ENCODE results near the gene SPRR2F. TPM values are rescaled to one million over a fixed set of nuclear protein-coding genes. Genes with fewer than 3 reads are reported as not detected.

SPRR2F gene
- total RNA-seq, 4 donors from 2014 or later, result not detected

- DNase-seq (ENCODE audit: low spot score) (no peak), ATAC-seq (ENCODE audit: low FRiP score) (no peak)
- no peak for TF ChIP-seq CTCF (IDR thresholded peaks at IDR 0.05)
These were observed 40.2 kb downstream of the SPRR2F start for GRCh38 chr1:153072806-153073726.

- TF ChIP-seq CTCF (IDR thresholded peaks at IDR 0.05), result no peak
- ATAC-seq (ENCODE audit: low FRiP score) (no peak), DNase-seq (ENCODE audit: low spot score) (no peak)
These were observed 41.8 kb downstream of the SPRR2F start, which contains the start of gene SPRR2B for GRCh38 chr1:153071511-153071910. Gene SPRR2B, minus strand, starts transcription at chr1:153071611. Its CDS starts 772 bp downstream, at chr1:153070839.

DNA sequence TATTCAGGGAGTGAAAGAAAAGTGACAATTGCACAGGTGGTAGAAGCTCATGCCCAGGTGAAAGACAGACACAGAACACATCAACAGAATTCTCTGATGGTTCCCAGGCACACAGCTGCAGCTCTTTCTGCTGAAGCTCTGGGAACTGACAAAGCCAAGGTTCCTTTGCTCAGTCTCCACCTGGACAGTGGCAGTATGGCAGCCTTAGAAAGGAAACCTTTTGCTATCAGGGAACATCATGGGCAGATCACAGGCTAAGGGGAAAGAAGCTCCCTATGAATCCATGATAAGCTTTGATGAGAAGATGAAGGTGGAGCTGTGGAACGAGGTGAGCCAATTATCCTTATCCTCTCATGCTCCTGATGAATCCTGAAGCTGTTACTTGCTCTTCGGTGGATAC lies 43.1 kb downstream of the SPRR2F start:
- ATAC-seq (ENCODE audit: low FRiP score) (no peak), DNase-seq (ENCODE audit: low spot score) (no peak)
- no peak for TF ChIP-seq CTCF (IDR thresholded peaks at IDR 0.05)

Small RNA genes within 50 kb of the gene (small RNA-seq; reads per million reads assigned to genes)
- gene SPRR2C, result not detected

Other genes starting within 250 kb of the SPRR2F start
- not detected for gene SMCP, start 235.2 kb downstream of the SPRR2F start, total RNA-seq
- not detected for gene IVL, start 205.0 kb downstream of the SPRR2F start, total RNA-seq
- not detected for gene SPRR5, start 166.3 kb downstream of the SPRR2F start, total RNA-seq
- not detected for gene SPRR4, start 142.9 kb downstream of the SPRR2F start, total RNA-seq
- not detected for gene SPRR1A, start 129.4 kb downstream of the SPRR2F start, total RNA-seq
- not detected for gene SPRR3, start 111.8 kb downstream of the SPRR2F start, total RNA-seq
- not detected for gene SPRR1B, start 82.3 kb downstream of the SPRR2F start, total RNA-seq
- gene SPRR2D, start 72.4 kb downstream of the SPRR2F start, total RNA-seq, result not detected
- not detected for gene SPRR2A, start 56.0 kb downstream of the SPRR2F start, total RNA-seq
- gene SPRR2B, start 41.9 kb downstream of the SPRR2F start, total RNA-seq, result not detected
- not detected for gene SPRR2E, start 19.0 kb downstream of the SPRR2F start, total RNA-seq
- gene SPRR2G, start 37.4 kb upstream of the SPRR2F start, total RNA-seq, result not detected
- gene LELP1, start 89.9 kb upstream of the SPRR2F start, total RNA-seq, result not detected
- 1 to 10 TPM in 2 of 4 donors, not detected in 2; 2.0 to 5.4 TPM for gene PRR9, start 104.1 kb upstream of the SPRR2F start, total RNA-seq
- gene LORICRIN, start 146.2 kb upstream of the SPRR2F start, total RNA-seq, result not detected
- not detected for gene PGLYRP3, start 199.4 kb upstream of the SPRR2F start, total RNA-seq
- gene PGLYRP4, start 235.3 kb upstream of the SPRR2F start, total RNA-seq, result not detected
- 1,000 to 10,000 TPM in 1 of 4 donors, 100 to 1,000 TPM in 3; 436 to 2,200 (median 573) TPM for gene S100A9, start 244.3 kb upstream of the SPRR2F start, total RNA-seq